Endodermal cell (in vitro differentiated cells): Measurements from ENCODE around the gene CYB5R2. TPM values are rescaled to one million over a fixed set of nuclear protein-coding genes. Genes with fewer than 3 reads are reported as not detected.

Source experiments
- DNase-seq: peaks from one replicate; pipeline ENCODE4 v3.0.0-alpha.2; 2017
- H3K27ac ChIP-seq: 2 replicates; pipeline ENCODE4 v1.5.1; 2013; ENCODE audit warnings: mild to moderate bottlenecking, low read depth, low read length, moderate library complexity
- H3K27me3 ChIP-seq: 2 replicates; pipeline ENCODE4 v1.6.1; 2013; ENCODE audit warnings: mild to moderate bottlenecking, low read length, moderate library complexity; ENCODE audit not compliant: insufficient read depth, control insufficient read depth, poor library complexity, severe bottlenecking
- H3K36me3 ChIP-seq: 2 replicates; pipeline ENCODE4 v1.7.0; 2013; ENCODE audit warnings: mild to moderate bottlenecking, low read length, moderate library complexity; ENCODE audit not compliant: control insufficient read depth, insufficient read depth
- H3K4me1 ChIP-seq: one replicate; pipeline ENCODE4 v1.7.0; 2013; ENCODE audit warnings: low read length; ENCODE audit not compliant: control insufficient read depth, insufficient read depth
- H3K4me3 ChIP-seq: 2 replicates; pipeline ENCODE4 v1.5.1; 2013; ENCODE audit warnings: mild to moderate bottlenecking, low read length, moderate library complexity
- H3K9ac ChIP-seq: 2 replicates; pipeline ENCODE4 v1.6.1; 2013; ENCODE audit warnings: mild to moderate bottlenecking, low read length, moderate library complexity; ENCODE audit not compliant: poor library complexity, severe bottlenecking; ENCODE audit errors: extremely low read depth
- H3K9me3 ChIP-seq: 2 replicates; pipeline ENCODE4 v1.6.1; 2013; ENCODE audit warnings: mild to moderate bottlenecking, low read length, moderate library complexity; ENCODE audit not compliant: control insufficient read depth
- H3K27ac Mint-ChIP-seq: 2 replicates; pipeline ENCODE4 v1.8.0; 2020; ENCODE audit warnings: mixed read lengths
- H3K27me3 Mint-ChIP-seq: 2 replicates; pipeline ENCODE4 v1.8.0; 2021; ENCODE audit warnings: mild to moderate bottlenecking, mixed read lengths; ENCODE audit not compliant: insufficient read depth
- H3K36me3 Mint-ChIP-seq: 2 replicates; pipeline ENCODE4 v1.8.0; 2020; ENCODE audit warnings: low read depth, mixed read lengths
- H3K4me1 Mint-ChIP-seq: 2 replicates; pipeline ENCODE4 v1.8.0; 2020; ENCODE audit warnings: mixed read lengths
- H3K4me3 Mint-ChIP-seq: 2 replicates; pipeline ENCODE4 v1.8.0; 2020; ENCODE audit warnings: mild to moderate bottlenecking, moderate library complexity, mixed read lengths
- H3K9me3 Mint-ChIP-seq: 2 replicates; pipeline ENCODE4 v1.8.0; 2020; ENCODE audit warnings: mild to moderate bottlenecking, mixed read lengths
- CTCF ChIP-seq: fragments of 200-600 bp; sonication (generic); conservative IDR thresholded peaks from 2 replicates; pipeline ENCODE4 v1.5.0; 2021; ENCODE audit warnings: antibody characterized with exemption, mild to moderate bottlenecking
- WGBS, 2 experiments: methylation state at CpG; one replicate each; pipeline versions ENCODE4 v1.1.5 to v1.1.7; 2013; ENCODE audit warnings: missing lambda C conversion rate in 2 of 2, mixed read lengths in 1 of 2; ENCODE audit not compliant: insufficient coverage in 1 of 2, insufficient read length in 1 of 2; 5-methylcytosine and 5-hydroxymethylcytosine counted together
- total RNA-seq, 2 donors: library from RNA; stranded (reverse); fragmentation: NEBNext Ultra II Directional in 1 of 2; extraction: Animal tissue kit (Norgen Biotek cat#: 25700) in 1 of 2; gene quantifications; 2 replicates in 1 of 2; 3 replicates in 1 of 2; pipeline ENCODE4 v1.2.1, GENCODE V29; 2021

Gene CYB5R2
- total RNA-seq, 2 donors from 2014 or later: 31.7 to 51.9 TPM

GRCh38 chr11:7668911-7669310 lies 4.4 kb downstream of the CYB5R2 start:
- no peak for TF ChIP-seq CTCF
- Mint-ChIP-seq H3K4me3 (no peak overlapping the region), H3K9me3 (peaks cover 9% of the 10 kb centered on the region), H3K36me3 (peaks cover 64% of the 10 kb centered on the region), H3K4me1 (peaks cover 28% of the 10 kb centered on the region), H3K27ac (peak overlapping the region; percentile 78), H3K27me3 (no peaks in the 10 kb centered on the region)
- H3K27ac ChIP-seq: peak overlapping the region; percentile 47
- H3K27me3 ChIP-seq: no peaks in the 10 kb centered on the region
- 43 to 80% methylated on average over 1 to 5 of the region's 5 CpGs for WGBS, 2 experiments
- H3K4me3 ChIP-seq: no peak overlapping the region
- H3K4me1 ChIP-seq: peaks cover 13% of the 10 kb centered on the region
- H3K36me3 ChIP-seq: peaks cover 60% of the 10 kb centered on the region
- no peak for DNase-seq
- peaks cover 12% of the 10 kb centered on the region for H3K9me3 ChIP-seq
- no peak overlapping the region for H3K9ac ChIP-seq

GRCh38 chr11:7668464-7668863 lies 4.8 kb downstream of the CYB5R2 start:
- H3K4me1 Mint-ChIP-seq: peaks cover 28% of the 10 kb centered on the region
- DNase-seq: no peak
- no peak for TF ChIP-seq CTCF
- no peak overlapping the region for H3K9ac ChIP-seq
- H3K4me1 ChIP-seq: peaks cover 13% of the 10 kb centered on the region
- no peak overlapping the region for H3K4me3 ChIP-seq
- H3K9me3 ChIP-seq: peaks cover 12% of the 10 kb centered on the region
- peaks cover 69% of the 10 kb centered on the region for H3K36me3 Mint-ChIP-seq
- H3K27ac ChIP-seq: peak overlapping the region; percentile 47
- no peak overlapping the region for H3K4me3 Mint-ChIP-seq
- WGBS, 2 experiments: 80 to 90% methylated on average over 7 of the region's 7 CpGs
- no peaks in the 10 kb centered on the region for H3K27me3 ChIP-seq
- H3K9me3 Mint-ChIP-seq: peaks cover 14% of the 10 kb centered on the region
- H3K36me3 ChIP-seq: peaks cover 61% of the 10 kb centered on the region
- no peaks in the 10 kb centered on the region for H3K27me3 Mint-ChIP-seq
- peak overlapping the region; percentile 78 for H3K27ac Mint-ChIP-seq

GRCh38 chr11:7667460-7667859 lies 5.8 kb downstream of the CYB5R2 start:
- Mint-ChIP-seq H3K36me3 (peaks cover 75% of the 10 kb centered on the region), H3K4me1 (peaks cover 28% of the 10 kb centered on the region), H3K27ac (no peak overlapping the region), H3K27me3 (no peaks in the 10 kb centered on the region), H3K4me3 (no peak overlapping the region), H3K9me3 (peaks cover 19% of the 10 kb centered on the region)
- no peak for TF ChIP-seq CTCF
- Histone ChIP-seq H3K27me3 (no peaks in the 10 kb centered on the region), H3K4me3 (no peak overlapping the region), H3K27ac (no peak overlapping the region), H3K36me3 (peaks cover 61% of the 10 kb centered on the region), H3K4me1 (peaks cover 13% of the 10 kb centered on the region), H3K9me3 (peaks cover 12% of the 10 kb centered on the region), H3K9ac (no peak overlapping the region)
- 95 to 100% methylated on average over 2 of the region's 2 CpGs for WGBS, 2 experiments
- DNase-seq: no peak
